HepG2 (cell line): ENCODE data around the gene PHACTR3.

Source experiments
- CREB1 ChIP-seq, 2 experiments: fragments of 450-650 bp in 1 of 2; IDR thresholded peaks; 2 replicates each; pipeline ENCODE4 v1.6.1; 2016 to 2017; ENCODE audit warnings: control low read depth in 1 of 2, mild to moderate bottlenecking in 1 of 2, missing compliant biosample characterization in 1 of 2, missing genetic modification characterization in 1 of 2
- E2F1 ChIP-seq: sonication (generic); formaldehyde crosslinking; IDR thresholded peaks from 2 replicates; pipeline ENCODE4 v1.5.0; 2020; ENCODE audit warnings: missing genetic modification reagents
- MAF1 ChIP-seq: sonication (generic); formaldehyde crosslinking; IDR thresholded peaks from 2 replicates; pipeline ENCODE4 v1.5.0; 2020; ENCODE audit warnings: missing genetic modification reagents, borderline replicate concordance
- PHF8 ChIP-seq: sonication (generic); formaldehyde crosslinking; IDR thresholded peaks from 2 replicates; pipeline ENCODE4 v1.5.0; 2020; ENCODE audit warnings: missing genetic modification reagents
- SRSF1 ChIP-seq: fragments of 200-400 bp; formaldehyde crosslinking; optimal IDR thresholded peaks from 2 replicates; pipeline ENCODE3; 2017; ENCODE audit warnings: mild to moderate bottlenecking, low read depth, low read length, moderate library complexity

- TF ChIP-seq CREB1 (IDR thresholded peaks at IDR 0.05) (no peak), CREB1 (CRISPR knock-in tag; IDR thresholded peaks at IDR 0.05) (no peak), MAF1 (CRISPR knock-in tag) (no peak), E2F1 (CRISPR knock-in tag) (no peak), PHF8 (CRISPR knock-in tag) (no peak), SRSF1 (no peak)
Observed at GRCh38 chr20:59576216-59576953, 28.0 kb upstream of the PHACTR3 start.
